HG02798 (cell line): ENCODE measurements around the gene MAN1C1.

Source experiments
- ATAC-seq: cut with Tn5 transposase; IDR thresholded peaks from one replicate; pipeline ENCODE4 v1.9.1; 2021; ENCODE audit warnings: mild to moderate bottlenecking; ENCODE audit not compliant: unreplicated experiment, poor library complexity

MAN1C1 gene

GRCh38 chr1:25673962-25674806, 57.6 kb downstream of the MAN1C1 start:
- no peak for ATAC-seq

GRCh38 chr1:25674807-25675084, 58.2 kb downstream of the MAN1C1 start:
- no peak for ATAC-seq

- peak; percentile 90 for ATAC-seq
Observed at GRCh38 chr1:25675729-25676476, 59.3 kb downstream of the MAN1C1 start.

- no peak for ATAC-seq
Observed at GRCh38 chr1:25676488-25676887, 59.9 kb downstream of the MAN1C1 start.

- ATAC-seq: no peak
Observed at GRCh38 chr1:25677193-25677773, 60.7 kb downstream of the MAN1C1 start.

GRCh38 chr1:25679171-25679570, 62.6 kb downstream of the MAN1C1 start:
- no peak for ATAC-seq

GRCh38 chr1:25680701-25681100, 64.1 kb downstream of the MAN1C1 start:
- ATAC-seq: no peak

- ATAC-seq: no peak
Observed at GRCh38 chr1:25682059-25682601, 65.5 kb downstream of the MAN1C1 start.

- ATAC-seq: no peak
Observed at GRCh38 chr1:25683177-25683576, 66.6 kb downstream of the MAN1C1 start.

- ATAC-seq: no peak
Observed at GRCh38 chr1:25683731-25684130, 67.1 kb downstream of the MAN1C1 start.

- no peak for ATAC-seq
Observed at GRCh38 chr1:25684216-25684965, 67.8 kb downstream of the MAN1C1 start.

- no peak for ATAC-seq
Observed at GRCh38 chr1:25685211-25685750, 68.7 kb downstream of the MAN1C1 start.

GRCh38 chr1:25685938-25686665, 69.5 kb downstream of the MAN1C1 start:
- no peak for ATAC-seq

GRCh38 chr1:25687221-25688017, 70.8 kb downstream of the MAN1C1 start:
- no peak for ATAC-seq

GRCh38 chr1:25688390-25689119, 72.0 kb downstream of the MAN1C1 start:
- ATAC-seq: no peak

- ATAC-seq: no peak
Observed at GRCh38 chr1:25689686-25690381, 73.2 kb downstream of the MAN1C1 start.

GRCh38 chr1:25690396-25690956, 73.9 kb downstream of the MAN1C1 start:
- ATAC-seq: no peak
